GM19395 (cell line): ENCODE measurements around the gene PDE4D.
"Not testable (repeated sequence)": the region's sequence is repeated elsewhere in the genome, so short reads cannot be mapped to it uniquely, and the experiment has no call there.

Source experiments
- ATAC-seq: cut with Tn5 transposase; IDR thresholded peaks from one replicate; pipeline ENCODE4 v1.9.1; 2021; ENCODE audit warnings: mild to moderate bottlenecking, moderate library complexity; ENCODE audit not compliant: unreplicated experiment

Gene PDE4D

GRCh38 chr5:59711310-59711709, 182.2 kb downstream of the PDE4D start:
- no peak for ATAC-seq

DNA sequence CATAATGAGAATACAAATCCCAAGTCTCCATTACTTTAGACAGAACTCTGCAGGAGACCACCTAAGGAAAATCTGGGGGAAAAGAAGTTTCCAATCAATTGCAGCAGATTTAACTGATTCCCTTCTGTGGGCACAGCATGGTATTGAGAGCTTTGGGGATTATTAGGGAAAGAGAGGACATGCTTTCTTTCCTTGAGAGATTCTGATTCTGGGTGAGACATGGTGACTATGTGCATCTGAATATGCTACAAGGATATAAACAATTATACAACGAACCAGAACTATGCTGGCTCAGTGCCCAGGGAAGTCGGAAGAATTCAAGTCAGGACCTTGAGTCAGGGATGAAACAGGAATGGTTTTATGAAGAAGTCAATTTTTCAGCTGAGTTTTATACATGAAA, 183.7 kb downstream of the PDE4D start:
- no peak for ATAC-seq

DNA sequence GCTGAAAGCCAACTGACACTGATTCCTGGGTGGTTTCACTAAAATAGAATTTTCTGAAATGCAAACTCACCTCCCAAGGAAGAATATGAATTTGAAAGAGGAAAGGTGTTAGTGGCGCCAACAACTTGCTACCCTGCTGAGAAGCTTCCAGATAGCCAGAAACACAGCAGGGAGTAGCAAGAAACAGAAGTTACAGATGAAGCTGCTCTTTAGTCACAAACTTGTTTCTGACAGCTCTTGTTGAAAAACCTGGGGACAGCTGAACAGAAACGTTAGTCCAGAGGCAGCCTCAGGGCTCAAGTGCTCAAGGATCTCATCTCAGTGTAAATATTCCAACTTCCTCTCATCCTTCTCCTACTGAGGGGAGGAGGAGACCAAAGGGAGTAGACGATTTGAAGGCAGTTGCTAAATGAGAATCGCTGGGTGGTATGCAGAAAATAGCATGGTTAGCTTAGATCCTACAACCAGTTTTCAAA, 184.1 kb downstream of the PDE4D start:
- ATAC-seq: no peak

DNA sequence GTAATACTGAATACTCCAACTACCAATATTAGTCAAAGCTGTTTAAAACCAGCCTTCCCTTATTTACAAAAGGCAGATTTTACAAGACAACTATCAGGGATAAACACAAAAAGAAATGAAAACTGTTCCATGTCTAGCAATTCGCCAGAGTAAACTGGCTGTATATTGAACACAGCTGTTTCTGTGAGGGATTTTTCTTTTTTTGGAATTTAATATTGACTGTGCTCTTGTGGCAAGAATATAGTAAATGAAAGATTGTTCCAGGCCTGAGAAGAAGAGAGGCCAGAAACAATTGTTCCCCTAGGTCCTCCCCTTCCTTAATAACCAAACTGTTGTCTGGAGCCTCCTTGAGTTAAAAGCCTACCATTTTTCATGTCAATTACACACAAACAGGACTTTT, 188.6 kb downstream of the PDE4D start:
- ATAC-seq: no peak

DNA sequence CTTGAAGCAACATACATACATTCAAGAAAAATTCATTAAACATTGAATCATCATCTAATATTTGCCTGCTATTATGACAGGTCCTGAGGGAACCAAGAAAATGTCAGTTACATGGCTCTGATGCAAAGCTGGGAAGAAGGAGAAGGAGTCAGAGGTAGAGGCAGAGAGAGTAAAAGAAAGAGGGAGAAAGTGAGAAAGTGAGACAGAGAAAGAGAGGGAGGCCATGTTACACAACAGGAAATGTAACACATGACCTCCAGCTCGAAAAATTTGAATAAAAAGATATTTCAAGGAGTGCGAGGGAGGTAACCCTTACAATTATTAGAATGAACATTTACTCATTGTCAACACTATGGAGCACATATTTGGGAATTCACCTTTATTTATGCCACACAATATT, 189.7 kb downstream of the PDE4D start:
- no peak for ATAC-seq

- ATAC-seq: no peak
Measured at GRCh38 chr5:59698207-59699178, 195.0 kb downstream of the PDE4D start.

DNA sequence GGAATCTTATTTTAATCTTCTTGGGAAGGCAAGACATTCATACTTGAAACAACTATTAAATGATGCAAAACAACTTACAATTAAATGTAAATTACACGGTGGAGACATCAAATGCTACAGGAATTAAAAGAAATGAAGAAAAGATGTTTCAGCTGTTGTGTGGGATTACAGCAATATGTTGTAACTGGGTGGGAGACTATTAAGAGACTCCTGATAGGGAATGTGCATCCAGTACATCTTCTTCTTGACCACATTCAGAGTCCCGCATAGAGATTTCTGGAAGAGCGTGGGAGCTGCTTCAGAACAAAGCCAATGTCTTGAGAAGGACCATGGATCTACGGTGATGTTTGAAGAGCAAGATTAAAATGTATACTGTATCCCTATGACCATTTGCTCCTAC, 199.1 kb downstream of the PDE4D start:
- ATAC-seq: no peak

GRCh38 chr5:59693492-59694309, 199.8 kb downstream of the PDE4D start:
- ATAC-seq: no peak

DNA sequence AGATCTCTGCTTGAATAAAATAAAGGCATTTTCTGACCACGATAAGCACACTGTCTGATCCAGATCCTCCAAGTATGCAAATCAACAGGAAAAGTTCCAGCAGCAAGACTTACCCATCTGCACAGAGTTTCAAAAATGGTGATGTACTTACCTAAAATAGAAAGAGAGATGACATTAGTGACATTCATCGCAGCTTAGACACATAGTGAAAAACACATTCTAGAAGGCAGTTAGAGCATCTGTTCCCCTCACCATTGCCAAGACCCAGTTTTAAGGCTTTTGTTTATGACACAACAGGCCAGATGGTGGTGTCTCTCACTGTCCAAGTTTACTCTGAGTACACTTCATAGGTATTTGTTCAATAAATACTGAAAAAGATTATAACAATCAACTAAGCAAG, 207.7 kb downstream of the PDE4D start:
- peak; percentile 75 for ATAC-seq

- ATAC-seq: no peak
Measured at GRCh38 chr5:59685191-59685530, 208.4 kb downstream of the PDE4D start.

- no peak for ATAC-seq
Measured at GRCh38 chr5:59684388-59685190, 208.9 kb downstream of the PDE4D start.

GRCh38 chr5:59683311-59683710, 210.2 kb downstream of the PDE4D start:
- no peak for ATAC-seq

DNA sequence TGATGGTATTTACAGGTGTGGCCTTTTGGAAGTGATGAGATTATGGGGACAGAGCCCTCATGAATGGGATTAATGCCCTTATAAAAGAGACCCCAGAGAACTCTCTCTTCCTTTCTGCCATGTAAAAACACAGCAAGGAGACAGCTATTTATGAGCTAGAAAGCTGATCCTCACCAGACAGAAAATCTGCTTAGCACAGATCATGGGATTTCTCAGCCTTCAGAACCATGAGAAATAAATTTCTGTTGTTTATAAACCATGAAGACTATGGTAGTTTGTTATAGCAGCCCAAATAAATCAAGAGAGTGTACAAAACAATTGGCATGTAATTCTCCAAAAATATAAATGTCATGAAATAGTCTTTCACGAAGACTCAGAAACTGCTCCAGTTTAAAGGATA, 211.0 kb downstream of the PDE4D start:
- ATAC-seq: no peak

DNA sequence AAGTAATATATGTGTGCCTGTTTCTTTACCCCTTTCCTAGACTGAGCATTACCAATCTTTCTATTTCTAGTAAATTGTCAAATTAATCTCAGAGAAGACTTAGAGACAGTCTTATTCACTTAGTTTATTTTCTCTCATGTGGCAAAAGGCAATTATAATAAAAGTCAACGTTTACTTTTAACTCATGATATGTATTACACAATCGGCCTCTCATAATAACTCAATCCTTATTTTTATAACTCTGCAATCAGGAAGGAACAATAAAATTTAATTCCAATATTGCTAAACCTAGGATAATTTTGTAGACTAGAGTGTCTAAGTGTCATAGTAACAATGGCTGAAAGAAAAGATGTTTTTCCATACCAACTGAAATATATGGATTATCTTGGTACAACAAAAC, 214.6 kb downstream of the PDE4D start:
- no peak for ATAC-seq

- no peak for ATAC-seq
Measured at GRCh38 chr5:59674763-59675162, 218.8 kb downstream of the PDE4D start.

DNA sequence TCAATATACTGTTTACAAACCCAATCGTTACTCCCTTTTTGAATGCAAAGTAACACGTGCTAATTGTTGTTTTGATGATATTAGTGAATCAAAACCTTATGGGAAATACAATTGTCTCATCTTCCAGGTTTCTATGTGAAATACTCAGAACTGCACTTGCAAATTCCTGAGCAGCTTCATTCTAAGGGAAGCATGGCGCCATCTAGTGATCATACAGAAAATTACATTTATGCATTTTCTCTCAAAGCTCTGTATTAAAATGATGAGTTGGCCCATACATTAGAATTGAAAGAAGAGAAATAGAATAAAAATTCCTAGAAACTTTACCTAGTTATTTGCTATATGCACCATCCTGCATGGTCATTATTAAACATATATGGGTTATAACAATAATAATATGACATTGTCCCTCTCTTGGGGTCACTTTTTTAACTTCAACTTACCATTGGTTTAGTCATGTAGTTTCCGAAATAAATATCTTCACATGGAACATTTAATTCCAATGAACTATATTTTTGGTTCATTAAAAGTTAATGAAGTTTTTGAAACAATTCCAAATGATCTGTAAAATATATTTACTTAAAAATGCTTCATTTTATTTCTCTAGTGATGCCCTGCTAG, 220.0 kb downstream of the PDE4D start:
- ATAC-seq: peak; percentile 80

DNA sequence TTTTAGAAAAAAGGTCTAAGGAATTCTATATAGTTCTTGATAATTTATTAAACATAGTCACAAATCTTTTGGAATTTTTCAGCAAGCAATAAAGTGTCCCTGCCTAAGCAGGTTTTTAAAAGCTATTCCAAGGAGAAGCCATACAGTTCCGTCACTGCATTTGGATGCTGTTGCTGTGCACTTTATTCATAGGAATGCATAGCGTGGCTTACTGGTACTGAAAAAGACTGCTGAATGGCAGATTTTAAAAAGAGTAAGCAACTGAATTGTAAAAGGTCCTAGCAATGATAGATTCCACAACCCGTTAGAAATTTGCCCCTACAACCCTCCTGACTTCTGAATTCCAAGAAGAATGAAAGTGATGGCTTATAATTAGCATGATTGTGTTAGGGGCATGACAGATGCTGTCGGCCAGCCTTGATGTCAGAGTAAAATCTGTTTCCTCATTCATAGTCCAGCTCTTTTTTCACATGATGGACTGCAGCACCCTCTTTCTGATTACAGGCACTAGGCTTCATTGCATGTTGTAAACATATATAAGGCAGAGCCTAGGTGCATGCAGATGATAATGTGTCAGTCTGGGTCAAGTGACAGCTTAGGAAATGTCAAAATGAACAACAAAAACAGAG, 227.0 kb downstream of the PDE4D start:
- ATAC-seq: no peak

GRCh38 chr5:59665832-59666203, 227.7 kb downstream of the PDE4D start:
- not testable (repeated sequence) for ATAC-seq

- ATAC-seq: no peak
Measured at GRCh38 chr5:59665086-59665831, 228.3 kb downstream of the PDE4D start.
